ENCODE data around the gene RO60. TPM values are rescaled to one million over a fixed set of nuclear protein-coding genes. Genes with fewer than 3 reads are reported as not detected.

The RO60 gene
- total and polyA plus RNA-seq, 11 donors: 5.9 to 67.7 (median 54.8) TPM

GRCh38 chr1:193060938-193061337 is 1.5 kb downstream of the RO60 start:
- Histone ChIP-seq H3K27ac (peak overlapping the region in 6 of 12 donors; percentile 1 to 99 (median 96)), H3K4me1 (peaks cover 9 to 60% (median 43%) of the 10 kb centered on the region in 12 donors), H3K36me3 (no peaks in the 10 kb centered on the region), H3K4me3 (peak overlapping the region in 10 of 12 donors; percentile 58 to 94 (median 84)), H3K27me3 (no peaks in the 10 kb centered on the region), H3K9me3 (no peaks in the 10 kb centered on the region)
- TF ChIP-seq POLR2A (IDR thresholded peaks at IDR 0.05) (no peak), CTCF (IDR thresholded peaks at IDR 0.05) (no peak)
- DNase-seq (no peak), ATAC-seq (no peak)
- 11 to 21% (median 17%) methylated on average over 2 of the region's 2 CpGs for WGBS, 4 donors
- intact Hi-C loops (cut with DNase I): loop anchor here in 4 of 10 donors (1.0 to 5.0 kb wide), 4 partner anchors 24 to 61 kb away; partner anchors contain the start of gene CDC73 (in 1 of the 4)

GRCh38 chr1:193062698-193063463 is 3.5 kb downstream of the RO60 start:
- WGBS, 4 donors: 82 to 94% (median 90%) methylated on average over 4 of the region's 4 CpGs
- TF ChIP-seq POLR2A (IDR thresholded peaks at IDR 0.05) (no peak), CTCF (IDR thresholded peaks at IDR 0.05) (no peak)
- Histone ChIP-seq H3K27me3 (no peaks in the 10 kb centered on the region), H3K27ac (no peak overlapping the region), H3K9me3 (no peaks in the 10 kb centered on the region), H3K36me3 (no peaks in the 10 kb centered on the region), H3K4me1 (peaks cover 9 to 60% (median 33%) of the 10 kb centered on the region in 12 donors), H3K4me3 (no peak overlapping the region)
- DNase-seq (no peak), ATAC-seq (no peak)
- intact Hi-C loops (cut with DNase I): loop anchor here in 3 of 10 donors (5.0 kb wide), 3 partner anchors 34 to 59 kb away; partner anchors contain the start of gene CDC73 (in 1 of the 3)

- no peak overlapping the region for H3K4me3 ChIP-seq
- peaks cover 7 to 58% (median 30%) of the 10 kb centered on the region in 12 donors for H3K4me1 ChIP-seq
- no peaks in the 10 kb centered on the region for H3K9me3 ChIP-seq
- no peak overlapping the region for H3K27ac ChIP-seq
- no peaks in the 10 kb centered on the region for H3K27me3 ChIP-seq
- intact Hi-C loops (cut with DNase I): no loop called here
- ATAC-seq (no peak), DNase-seq (no peak)
- TF ChIP-seq POLR2A (IDR thresholded peaks at IDR 0.05): no peak
- no peak for TF ChIP-seq CTCF (IDR thresholded peaks at IDR 0.05)
- peaks cover 0 to 13% (median 8%) of the 10 kb centered on the region in 9 donors for H3K36me3 ChIP-seq
These were observed 6.5 kb downstream of the RO60 start for GRCh38 chr1:193065954-193066353.

GRCh38 chr1:193066606-193067005 is 7.2 kb downstream of the RO60 start:
- TF ChIP-seq POLR2A (IDR thresholded peaks at IDR 0.05) (no peak), CTCF (IDR thresholded peaks at IDR 0.05) (no peak)
- no peak for DNase-seq
- no peak overlapping the region for H3K27ac ChIP-seq
- no peaks in the 10 kb centered on the region for H3K9me3 ChIP-seq
- no peak overlapping the region for H3K4me3 ChIP-seq
- intact Hi-C loops (cut with DNase I): no loop called here
- H3K36me3 ChIP-seq: peaks cover 0 to 16% (median 8%) of the 10 kb centered on the region in 9 donors
- ATAC-seq: no peak
- no peaks in the 10 kb centered on the region for H3K27me3 ChIP-seq
- H3K4me1 ChIP-seq: peaks cover under 1 to 58% (median 28%) of the 10 kb centered on the region in 12 donors
- 87 to 91% (median 88%) methylated on average over 4 of the region's 4 CpGs for WGBS, 4 donors
